HG02571 (cell line): ENCODE measurements around the gene SCN2B.

Source experiments
- ATAC-seq: cut with Tn5 transposase; IDR thresholded peaks from one replicate; pipeline ENCODE4 v1.9.1; 2021; ENCODE audit warnings: mild to moderate bottlenecking, moderate library complexity; ENCODE audit not compliant: unreplicated experiment

Gene SCN2B, protein sequence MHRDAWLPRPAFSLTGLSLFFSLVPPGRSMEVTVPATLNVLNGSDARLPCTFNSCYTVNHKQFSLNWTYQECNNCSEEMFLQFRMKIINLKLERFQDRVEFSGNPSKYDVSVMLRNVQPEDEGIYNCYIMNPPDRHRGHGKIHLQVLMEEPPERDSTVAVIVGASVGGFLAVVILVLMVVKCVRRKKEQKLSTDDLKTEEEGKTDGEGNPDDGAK

DNA sequence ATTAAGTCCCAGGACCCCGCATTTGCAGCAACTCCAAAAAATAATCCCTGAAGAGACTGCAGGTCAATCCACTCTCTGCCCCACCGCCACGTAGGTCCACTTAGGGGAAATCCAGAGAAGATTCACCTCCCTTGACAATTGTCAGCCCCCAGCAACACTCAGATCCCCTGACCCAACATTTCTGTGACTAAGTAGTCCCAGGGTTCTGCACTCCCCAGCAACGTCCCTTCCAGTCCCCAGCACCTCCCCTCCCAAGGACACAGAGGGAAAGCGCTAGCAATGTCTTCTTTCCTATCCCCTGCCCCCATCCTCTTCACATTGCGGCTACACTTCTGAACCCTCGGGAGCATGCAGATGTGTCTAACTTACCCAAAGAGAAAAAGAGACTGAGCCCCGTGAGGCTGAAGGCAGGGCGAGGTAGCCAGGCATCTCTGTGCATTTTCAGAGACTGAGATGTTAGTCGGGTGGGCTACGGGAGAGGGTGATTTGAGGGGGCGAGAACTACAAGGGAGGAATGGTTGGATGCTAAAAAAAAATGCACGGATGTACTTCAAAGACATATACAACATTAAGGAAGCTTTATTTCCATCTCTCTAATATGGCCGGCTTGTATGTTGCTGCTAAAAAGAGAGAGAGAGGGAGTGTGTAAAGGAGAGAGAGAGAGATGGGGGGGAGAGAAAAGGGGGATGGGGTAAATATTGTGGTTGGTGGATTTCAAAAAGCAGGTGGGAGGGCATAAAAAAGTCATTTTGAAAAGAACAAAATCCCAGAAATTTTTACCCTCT is at the start of gene SCN2B:
Gene SCN2B (minus strand): TSS at position 647 of the 785 bp plus-strand sequence. CDS start 208 bp downstream, at position 439.
- ATAC-seq: no peak

DNA sequence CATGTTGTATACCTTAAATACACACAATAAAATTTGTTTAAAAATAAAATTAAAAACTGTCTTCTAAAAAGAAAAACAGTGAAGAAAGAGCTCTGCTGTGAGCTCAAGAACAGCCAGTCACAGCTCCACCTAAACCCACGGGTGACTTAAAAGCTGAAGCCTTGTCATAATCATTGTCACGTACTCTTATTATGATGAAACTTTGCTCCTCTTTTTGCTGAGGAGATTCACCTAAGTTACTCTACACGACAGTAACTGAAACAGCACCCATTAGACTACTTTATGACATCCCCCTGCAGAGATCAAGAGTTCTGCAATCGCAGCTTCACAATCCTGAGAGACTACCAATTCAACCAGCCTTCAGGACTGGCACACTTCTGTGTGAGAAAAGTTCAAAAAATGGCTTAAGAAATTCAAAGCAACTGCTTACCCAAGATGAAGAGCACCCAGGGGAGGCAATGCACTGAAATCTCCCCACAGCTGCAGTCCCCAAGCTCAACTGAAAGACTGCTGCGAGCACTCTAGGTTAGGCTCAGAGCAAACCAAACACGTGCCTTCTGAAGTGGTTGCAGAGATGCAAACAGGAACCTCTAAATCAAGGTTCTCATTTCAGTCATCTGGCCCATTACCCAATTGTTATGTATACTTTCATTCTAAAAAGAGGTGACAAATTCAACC is 48.2 kb upstream of the SCN2B start, which contains the start of gene JAML:
Gene JAML (minus strand): TSS at position 501 of the 678 bp plus-strand sequence. CDS start 10,145 bp downstream, outside the sequence.
- ATAC-seq: no peak

DNA sequence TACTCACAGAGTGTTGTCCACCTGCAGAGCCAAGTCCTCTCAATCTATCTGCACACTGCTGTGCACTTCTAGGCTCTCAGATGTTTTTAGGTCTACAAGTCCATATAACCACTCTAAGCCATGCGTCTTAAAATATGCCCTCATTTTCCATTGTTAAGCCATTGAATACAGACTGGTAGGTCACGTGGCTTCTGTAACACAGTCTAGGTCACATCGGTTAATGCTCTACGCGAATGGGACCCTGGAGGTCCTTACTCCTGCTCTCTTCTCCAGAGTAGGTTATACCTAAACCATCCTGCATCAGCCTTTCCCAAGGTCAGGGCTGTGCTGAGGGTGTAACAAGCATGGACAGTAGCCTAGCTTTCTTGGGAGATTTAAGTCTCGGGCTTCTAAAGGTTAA is 47.6 kb upstream of the SCN2B start:
- ATAC-seq: no peak

- ATAC-seq: no peak
Measured at GRCh38 chr11:118223570-118223969, 47.1 kb upstream of the SCN2B start.

GRCh38 chr11:118222437-118222836 is 46.0 kb upstream of the SCN2B start:
- ATAC-seq: no peak

GRCh38 chr11:118221419-118221818 is 45.0 kb upstream of the SCN2B start:
- no peak for ATAC-seq

DNA sequence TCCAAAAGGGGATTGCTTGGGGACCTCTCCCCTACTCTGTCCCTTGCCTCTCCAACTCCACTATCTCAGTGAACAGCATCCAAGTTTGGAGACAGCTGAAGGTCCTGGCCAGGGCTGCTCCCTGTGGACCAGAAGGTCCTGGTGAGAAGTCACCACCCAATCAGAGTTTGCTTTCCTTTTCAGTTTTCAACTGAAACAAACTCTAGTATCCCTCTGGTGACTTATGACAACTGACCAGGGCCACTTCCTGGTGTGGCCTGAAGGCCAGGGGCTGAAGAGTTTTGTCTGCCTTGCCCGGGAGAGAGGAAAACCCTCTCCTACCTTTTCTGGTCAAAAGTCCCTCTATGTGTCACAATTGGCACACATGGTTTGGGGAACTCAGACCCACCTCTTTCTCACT is 43.3 kb upstream of the SCN2B start:
- no peak for ATAC-seq

- ATAC-seq: no peak
Measured at GRCh38 chr11:118219244-118219643, 42.8 kb upstream of the SCN2B start.

GRCh38 chr11:118217575-118217974 is 41.1 kb upstream of the SCN2B start:
- ATAC-seq: no peak

DNA sequence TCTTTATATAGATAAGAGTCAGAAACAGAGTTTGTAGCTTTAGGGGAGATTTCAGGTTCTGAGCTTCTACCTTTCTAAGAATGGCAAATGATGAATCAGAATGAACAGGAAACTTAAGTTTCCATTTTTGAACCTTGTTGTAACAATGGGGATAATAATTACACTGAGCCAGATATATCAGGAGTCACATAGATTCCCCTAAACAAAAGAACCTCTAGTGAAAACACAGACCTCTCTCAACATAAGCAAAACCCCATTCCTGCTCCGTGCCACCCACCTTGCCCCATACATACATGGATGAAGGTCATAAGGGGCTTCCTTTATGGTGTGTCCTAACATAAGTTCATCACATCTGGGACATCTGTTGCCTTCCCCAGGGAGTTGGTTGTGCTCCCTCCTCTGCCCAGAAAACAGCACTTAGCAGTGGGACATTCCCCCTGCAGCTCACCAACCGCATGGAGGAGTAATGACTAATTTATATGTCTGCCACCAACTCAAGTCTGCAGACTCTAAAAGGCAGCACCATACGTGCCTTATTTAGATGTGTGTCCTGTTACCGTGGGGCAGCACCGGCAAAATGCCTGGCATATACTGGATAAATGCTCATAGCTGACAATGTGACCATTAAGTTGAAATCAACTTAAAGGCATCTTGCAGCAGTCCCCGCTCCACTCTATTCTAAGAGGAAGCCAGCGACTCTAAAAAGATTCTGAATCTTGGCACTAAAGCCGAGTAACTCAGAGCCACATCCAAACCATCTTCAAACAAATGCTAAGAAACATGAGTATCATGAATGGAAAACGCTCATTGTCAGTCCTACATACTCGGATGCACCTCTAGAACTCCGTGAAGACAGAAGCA is 40.4 kb upstream of the SCN2B start:
- peak; percentile 57 for ATAC-seq

DNA sequence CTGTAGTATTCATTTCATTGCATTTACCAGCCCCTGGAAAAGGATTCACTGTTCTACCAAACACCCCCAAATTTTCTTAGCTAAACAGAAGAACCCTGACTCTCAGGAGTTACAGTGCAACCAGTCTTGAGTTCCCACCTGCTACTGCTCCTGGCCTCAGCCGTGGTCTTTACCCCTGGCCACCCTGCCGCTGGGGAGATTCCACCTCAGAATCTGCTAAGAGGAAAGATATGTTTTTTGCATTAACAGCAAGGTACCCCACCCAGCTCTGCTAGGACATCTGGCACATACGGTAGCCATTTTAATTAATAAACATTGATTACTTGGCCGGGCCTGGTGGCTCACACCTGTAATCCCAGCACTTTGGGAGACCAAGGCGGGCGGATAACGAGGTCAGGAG is 39.3 kb upstream of the SCN2B start:
- ATAC-seq: no peak

- no peak for ATAC-seq
Measured at GRCh38 chr11:118215262-118215661, 38.8 kb upstream of the SCN2B start.

GRCh38 chr11:118214210-118214914 is 37.9 kb upstream of the SCN2B start:
- ATAC-seq: no peak

DNA sequence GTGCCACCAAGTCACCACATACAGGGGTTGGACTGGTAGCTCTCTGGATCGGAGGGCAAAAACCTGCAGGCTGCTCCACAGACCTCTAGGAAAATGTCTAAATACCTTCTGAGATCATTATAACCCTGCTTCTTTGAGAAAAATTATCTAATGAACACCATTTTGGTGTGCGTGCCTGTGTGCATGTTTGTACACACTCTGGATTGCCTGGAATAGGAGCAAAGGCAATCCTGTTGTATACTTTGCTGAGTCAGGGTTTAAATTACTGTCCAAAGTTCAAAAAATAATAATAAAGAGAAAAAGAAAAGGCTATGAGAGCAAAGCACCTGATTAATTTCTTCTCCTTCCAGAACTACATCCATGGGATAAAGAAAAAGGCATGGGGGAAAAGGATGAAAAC is 37.3 kb upstream of the SCN2B start:
- no peak for ATAC-seq

DNA sequence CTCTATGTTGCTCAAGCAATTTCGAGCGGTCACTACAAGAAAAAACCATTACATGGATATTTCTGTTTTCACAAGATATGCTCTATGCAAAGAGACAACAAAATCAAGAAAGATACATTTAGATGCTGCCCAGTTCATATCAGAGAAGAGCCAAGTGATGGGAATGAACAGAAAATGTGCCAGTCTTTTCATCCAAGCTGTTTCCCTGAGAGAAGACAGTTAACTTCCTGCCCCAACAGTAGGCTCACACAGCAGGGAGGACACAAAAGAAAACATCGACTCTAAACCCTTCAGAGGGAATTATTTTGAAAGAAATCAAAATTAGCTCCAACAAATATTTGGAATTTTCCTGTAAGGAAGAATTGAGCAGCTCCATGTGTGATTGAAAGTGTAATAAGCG is 36.8 kb upstream of the SCN2B start:
- no peak for ATAC-seq

DNA sequence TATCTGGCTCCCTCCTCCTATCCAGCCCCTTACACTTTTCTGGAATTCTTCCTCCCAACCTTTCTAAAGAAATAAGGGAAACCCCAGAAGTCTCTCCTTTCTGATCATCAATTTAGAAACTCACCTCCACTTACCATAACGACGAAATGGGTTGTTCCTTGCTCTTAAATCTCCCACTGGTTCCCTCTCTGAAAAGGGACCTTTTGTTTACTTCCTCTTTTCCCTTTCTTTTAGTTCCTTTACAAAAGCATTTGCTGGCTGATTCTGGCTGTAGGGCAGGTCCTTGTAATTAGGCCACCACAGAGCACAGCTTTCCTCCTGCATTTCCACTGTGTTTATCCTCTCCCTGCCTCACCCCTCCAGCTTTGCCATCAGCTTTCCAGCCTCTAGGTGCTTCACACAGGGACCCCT is 36.3 kb upstream of the SCN2B start:
- ATAC-seq: no peak

- no peak for ATAC-seq
Measured at GRCh38 chr11:118212131-118212725, 35.8 kb upstream of the SCN2B start.

- no peak for ATAC-seq
Measured at GRCh38 chr11:118211006-118211405, 34.6 kb upstream of the SCN2B start.

- ATAC-seq: no peak
Measured at GRCh38 chr11:118210323-118210722, 33.9 kb upstream of the SCN2B start.

DNA sequence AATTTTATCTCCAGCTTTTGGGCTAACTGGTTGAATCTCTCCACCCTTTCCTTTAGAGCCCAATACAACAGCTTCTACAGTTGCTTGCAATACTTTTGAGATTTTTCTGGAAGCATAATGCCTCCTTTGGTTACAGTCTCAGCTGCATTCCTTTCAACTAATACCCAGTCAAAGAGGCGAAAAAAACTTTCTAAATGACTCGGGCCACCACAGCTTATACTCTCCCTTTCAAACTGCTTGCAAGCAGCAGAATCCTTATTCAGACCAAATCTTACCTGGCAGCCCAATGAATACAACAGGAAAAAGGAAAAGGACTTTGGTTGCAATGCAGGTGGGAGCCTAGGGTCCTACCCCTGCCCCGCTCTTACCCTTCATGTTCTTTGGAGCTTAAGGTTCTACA is 32.6 kb upstream of the SCN2B start:
- ATAC-seq: no peak
